OCI-LY3 (cell line): ENCODE measurements around the gene TRAF3IP3.

Experiments
- EZH2phosphoT487 ChIP-seq: fragments of 200-600 bp; shearing (Covaris generic); IDR thresholded peaks from 2 replicates; pipeline ENCODE4 v1.6.1; 2018; ENCODE audit warnings: antibody characterized with exemption, mixed run types, low read depth
- TF ChIP-seq, protein P1 (sequence below): fragments of 200-600, 300-600 bp; sonication (generic); IDR thresholded peaks from 2 replicates; pipeline ENCODE4 v1.5.1; 2014; ENCODE audit warnings: antibody characterized with exemption, low read length, low read depth

DNA sequence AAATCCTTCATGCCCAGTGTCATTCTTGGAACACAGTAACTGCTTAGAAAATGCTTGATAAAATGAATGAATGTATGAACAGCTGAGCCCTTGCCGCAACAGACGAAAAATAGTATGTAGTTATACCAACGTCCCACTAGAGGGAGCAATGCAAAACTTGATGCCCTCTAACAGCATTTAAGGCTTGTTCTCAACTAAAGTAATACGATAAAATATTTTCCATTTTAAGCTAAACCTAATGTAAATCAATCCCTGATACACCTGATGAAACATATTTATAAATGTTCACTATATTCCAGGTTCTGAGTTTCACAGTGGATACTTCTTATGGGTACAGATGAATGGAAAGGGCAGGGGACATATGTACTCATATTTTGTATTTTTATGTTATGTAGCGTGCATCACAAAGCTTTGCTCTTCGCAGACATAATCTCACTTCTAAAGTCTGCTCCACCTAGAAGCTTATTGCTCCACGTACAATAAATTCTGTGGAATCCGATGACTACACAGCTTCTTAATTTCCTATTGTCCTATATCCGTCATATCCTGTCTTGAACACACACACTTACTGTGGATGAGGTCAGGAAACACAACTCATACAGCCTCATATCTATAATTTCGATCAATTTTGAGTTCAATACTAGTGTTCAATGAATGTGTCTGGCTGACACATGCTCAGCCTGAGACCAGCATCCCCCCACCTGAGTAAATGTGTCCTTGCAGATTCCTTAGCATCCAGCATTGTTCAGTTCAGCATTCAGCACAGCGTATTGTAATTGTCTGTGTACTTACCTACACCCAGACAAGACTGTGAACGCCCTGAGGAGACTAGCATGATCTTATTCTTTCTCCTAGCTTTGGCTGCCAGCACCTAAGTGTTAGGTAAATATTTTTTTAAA lies 67.5 kb downstream of the TRAF3IP3 start:
- TF ChIP-seq, protein P1, sequence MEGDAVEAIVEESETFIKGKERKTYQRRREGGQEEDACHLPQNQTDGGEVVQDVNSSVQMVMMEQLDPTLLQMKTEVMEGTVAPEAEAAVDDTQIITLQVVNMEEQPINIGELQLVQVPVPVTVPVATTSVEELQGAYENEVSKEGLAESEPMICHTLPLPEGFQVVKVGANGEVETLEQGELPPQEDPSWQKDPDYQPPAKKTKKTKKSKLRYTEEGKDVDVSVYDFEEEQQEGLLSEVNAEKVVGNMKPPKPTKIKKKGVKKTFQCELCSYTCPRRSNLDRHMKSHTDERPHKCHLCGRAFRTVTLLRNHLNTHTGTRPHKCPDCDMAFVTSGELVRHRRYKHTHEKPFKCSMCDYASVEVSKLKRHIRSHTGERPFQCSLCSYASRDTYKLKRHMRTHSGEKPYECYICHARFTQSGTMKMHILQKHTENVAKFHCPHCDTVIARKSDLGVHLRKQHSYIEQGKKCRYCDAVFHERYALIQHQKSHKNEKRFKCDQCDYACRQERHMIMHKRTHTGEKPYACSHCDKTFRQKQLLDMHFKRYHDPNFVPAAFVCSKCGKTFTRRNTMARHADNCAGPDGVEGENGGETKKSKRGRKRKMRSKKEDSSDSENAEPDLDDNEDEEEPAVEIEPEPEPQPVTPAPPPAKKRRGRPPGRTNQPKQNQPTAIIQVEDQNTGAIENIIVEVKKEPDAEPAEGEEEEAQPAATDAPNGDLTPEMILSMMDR: peak; percentile 90
- no peak for TF ChIP-seq EZH2phosphoT487
